Neural progenitor cell (in vitro differentiated cells): ENCODE results near the gene SNAPC2. TPM values are rescaled to one million over a fixed set of nuclear protein-coding genes. Genes with fewer than 3 reads are reported as not detected.
A peak's percentile ranks its signal among the peaks of the same experiment; 100 is the strongest.

Experiments used
- DNase-seq: peaks from one replicate; pipeline ENCODE4 v3.0.0-alpha.2; 2016; ENCODE audit warnings: low spot score
- H2AFZ ChIP-seq: fragments of 200-600 bp; sonication (generic); replicated peaks from 2 replicates; pipeline ENCODE4 v1.6.1; 2016; ENCODE audit warnings: antibody characterized with exemption
- H3F3A ChIP-seq: fragments of 200-600 bp; sonication (generic); 2 replicates; pipeline ENCODE4 v1.6.1; 2016; ENCODE audit warnings: antibody characterized with exemption, low read depth
- H3K27ac ChIP-seq: fragments of 200-600 bp; sonication (generic); 2 replicates; pipeline ENCODE4 v1.5.1; 2016; ENCODE audit warnings: mild to moderate bottlenecking
- H3K27me3 ChIP-seq: fragments of 200-600 bp; sonication (generic); 2 replicates; pipeline ENCODE4 v1.6.1; 2016; ENCODE audit warnings: mild to moderate bottlenecking, moderate library complexity
- H3K36me3 ChIP-seq: fragments of 200-600 bp; sonication (generic); 2 replicates; pipeline ENCODE4 v1.5.1; 2016
- H3K4me1 ChIP-seq: fragments of 200-600 bp; sonication (generic); 2 replicates; pipeline ENCODE4 v1.6.1; 2016; ENCODE audit warnings: mixed run types
- H3K4me2 ChIP-seq: fragments of 200-600 bp; sonication (generic); 2 replicates; pipeline ENCODE4 v1.6.1; 2016
- H3K4me3 ChIP-seq: fragments of 200-600 bp; sonication (generic); 2 replicates; pipeline ENCODE4 v1.5.1; 2016
- H3K79me2 ChIP-seq: fragments of 200-600 bp; sonication (generic); 2 replicates; pipeline ENCODE4 v1.6.1; 2016; ENCODE audit warnings: low read depth
- H3K9ac ChIP-seq: fragments of 200-600 bp; sonication (generic); 2 replicates; pipeline ENCODE4 v1.6.1; 2016
- H3K9me3 ChIP-seq: fragments of 200-600 bp; sonication (generic); 2 replicates; pipeline ENCODE4 v1.5.1; 2016; ENCODE audit warnings: low read depth
- H4K20me1 ChIP-seq: fragments of 200-600 bp; sonication (generic); 2 replicates; pipeline ENCODE4 v1.6.1; 2016; ENCODE audit warnings: low read depth
- H3K27ac Mint-ChIP-seq: 3 replicates; pipeline ENCODE4 v1.8.0; 2021; ENCODE audit warnings: mixed read lengths
- H3K27me3 Mint-ChIP-seq: 2 replicates; pipeline ENCODE4 v1.8.0; 2022; ENCODE audit warnings: low read depth, mild to moderate bottlenecking, inconsistent platforms, moderate library complexity, mixed read lengths; ENCODE audit not compliant: insufficient read depth
- H3K36me3 Mint-ChIP-seq: 3 replicates; pipeline ENCODE4 v1.8.0; 2021; ENCODE audit warnings: mixed read lengths
- H3K4me1 Mint-ChIP-seq: 3 replicates; pipeline ENCODE4 v1.8.0; 2021; ENCODE audit warnings: mixed read lengths
- H3K4me3 Mint-ChIP-seq: 3 replicates; pipeline ENCODE4 v1.8.0; 2021; ENCODE audit warnings: mild to moderate bottlenecking, moderate library complexity, mixed read lengths
- H3K9me3 Mint-ChIP-seq: 3 replicates; pipeline ENCODE4 v1.8.0; 2020; ENCODE audit warnings: mixed read lengths
- EZH2 ChIP-seq: fragments of 200-600 bp; sonication (generic); IDR thresholded peaks from 2 replicates; pipeline ENCODE4 v1.6.1; 2017; ENCODE audit warnings: antibody characterized with exemption, mild to moderate bottlenecking, moderate library complexity
- EZH2phosphoT487 ChIP-seq: fragments of 200-600 bp; sonication (generic); IDR thresholded peaks from 2 replicates; pipeline ENCODE4 v1.6.1; 2017; ENCODE audit warnings: antibody characterized with exemption
- total RNA-seq: library from RNA; depleted of rRNA; stranded (reverse); fragments of >200 nt; gene quantifications from 2 replicates; pipeline ENCODE4 v1.2.3, GENCODE V29; 2015; ENCODE audit warnings: low replicate concordance
- TF ChIP-seq, protein P1 (sequence below): fragments of 200-600 bp; sonication (generic); IDR thresholded peaks from 2 replicates; pipeline ENCODE4 v1.5.1; 2017; ENCODE audit warnings: antibody characterized with exemption, mild to moderate bottlenecking

SNAPC2 gene
- total RNA-seq, 1 donor from 2014 or later: 5.7 TPM

DNA sequence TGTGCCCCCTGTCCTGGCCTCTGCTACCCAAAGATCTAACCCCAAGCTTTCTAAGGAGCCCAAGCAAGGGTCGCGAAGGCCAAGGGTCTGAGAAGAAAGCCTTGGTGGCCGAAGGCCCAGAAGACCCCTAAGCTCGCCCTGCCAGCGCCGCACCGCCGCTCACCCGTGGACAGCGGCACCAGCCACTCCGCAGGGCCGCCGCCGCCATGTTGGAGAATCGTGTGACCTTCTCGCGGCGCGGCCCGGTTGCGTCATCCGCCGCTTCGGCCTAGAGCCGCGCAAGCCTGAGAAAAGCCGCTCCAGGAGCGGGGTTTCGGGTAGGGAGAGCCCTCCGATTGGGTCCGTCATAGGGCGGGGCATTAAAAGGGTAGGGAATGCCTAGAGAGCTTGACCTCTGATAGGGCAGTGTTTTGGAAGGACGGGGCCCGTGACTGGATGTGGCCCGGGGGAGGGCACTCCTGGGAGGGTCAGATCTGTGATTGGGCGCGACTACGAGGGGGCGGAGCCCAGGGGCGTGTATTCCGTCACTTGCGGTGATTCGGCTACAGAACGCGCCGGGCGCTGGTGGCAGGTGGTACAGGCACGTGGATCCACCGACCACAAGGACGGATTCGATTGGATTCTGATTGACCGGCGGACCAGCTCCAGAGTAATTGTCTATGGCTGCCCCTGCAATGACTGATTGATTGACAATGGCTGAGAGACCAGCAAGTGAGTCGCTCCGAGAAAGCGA lies 23.5 kb downstream of the SNAPC2 start, which contains the start of gene TIMM44:
TIMM44 (minus strand) TSS at position 223 of the 733 bp plus-strand sequence; CDS start at position 208, 15 bp downstream.
- TF ChIP-seq EZH2phosphoT487 (no peak), EZH2 (no peak)
- TF ChIP-seq, protein P1, sequence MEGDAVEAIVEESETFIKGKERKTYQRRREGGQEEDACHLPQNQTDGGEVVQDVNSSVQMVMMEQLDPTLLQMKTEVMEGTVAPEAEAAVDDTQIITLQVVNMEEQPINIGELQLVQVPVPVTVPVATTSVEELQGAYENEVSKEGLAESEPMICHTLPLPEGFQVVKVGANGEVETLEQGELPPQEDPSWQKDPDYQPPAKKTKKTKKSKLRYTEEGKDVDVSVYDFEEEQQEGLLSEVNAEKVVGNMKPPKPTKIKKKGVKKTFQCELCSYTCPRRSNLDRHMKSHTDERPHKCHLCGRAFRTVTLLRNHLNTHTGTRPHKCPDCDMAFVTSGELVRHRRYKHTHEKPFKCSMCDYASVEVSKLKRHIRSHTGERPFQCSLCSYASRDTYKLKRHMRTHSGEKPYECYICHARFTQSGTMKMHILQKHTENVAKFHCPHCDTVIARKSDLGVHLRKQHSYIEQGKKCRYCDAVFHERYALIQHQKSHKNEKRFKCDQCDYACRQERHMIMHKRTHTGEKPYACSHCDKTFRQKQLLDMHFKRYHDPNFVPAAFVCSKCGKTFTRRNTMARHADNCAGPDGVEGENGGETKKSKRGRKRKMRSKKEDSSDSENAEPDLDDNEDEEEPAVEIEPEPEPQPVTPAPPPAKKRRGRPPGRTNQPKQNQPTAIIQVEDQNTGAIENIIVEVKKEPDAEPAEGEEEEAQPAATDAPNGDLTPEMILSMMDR: no peak
- peaks cover 4% of the 10 kb centered on the region for H3K27me3 Mint-ChIP-seq
- peaks cover 11% of the 10 kb centered on the region for H3K36me3 Mint-ChIP-seq
- Histone ChIP-seq H3K27ac (peak within 1 kb of the TSS; percentile 91), H3F3A (peaks cover 4% of the 10 kb centered on the region), H3K4me2 (peak within 1 kb of the TSS; percentile 97), H3K79me2 (peaks cover 29% of the 10 kb centered on the region), H4K20me1 (no peaks in the 10 kb centered on the region), H3K4me3 (peak within 1 kb of the TSS; percentile 92), H3K27me3 (no peaks in the 10 kb centered on the region), H3K9me3 (no peaks in the 10 kb centered on the region), H3K36me3 (no peaks in the 10 kb centered on the region), H3K9ac (peak within 1 kb of the TSS; percentile 97), H2AFZ (peak within 1 kb of the TSS; percentile 78), H3K4me1 (peaks cover 5% of the 10 kb centered on the region)
- peaks cover 16% of the 10 kb centered on the region for H3K4me1 Mint-ChIP-seq
- DNase-seq: peak; percentile 100
- H3K4me3 Mint-ChIP-seq: peak within 1 kb of the TSS; percentile 95
- no peaks in the 10 kb centered on the region for H3K9me3 Mint-ChIP-seq
- peak within 1 kb of the TSS; percentile 95 for H3K27ac Mint-ChIP-seq

DNA sequence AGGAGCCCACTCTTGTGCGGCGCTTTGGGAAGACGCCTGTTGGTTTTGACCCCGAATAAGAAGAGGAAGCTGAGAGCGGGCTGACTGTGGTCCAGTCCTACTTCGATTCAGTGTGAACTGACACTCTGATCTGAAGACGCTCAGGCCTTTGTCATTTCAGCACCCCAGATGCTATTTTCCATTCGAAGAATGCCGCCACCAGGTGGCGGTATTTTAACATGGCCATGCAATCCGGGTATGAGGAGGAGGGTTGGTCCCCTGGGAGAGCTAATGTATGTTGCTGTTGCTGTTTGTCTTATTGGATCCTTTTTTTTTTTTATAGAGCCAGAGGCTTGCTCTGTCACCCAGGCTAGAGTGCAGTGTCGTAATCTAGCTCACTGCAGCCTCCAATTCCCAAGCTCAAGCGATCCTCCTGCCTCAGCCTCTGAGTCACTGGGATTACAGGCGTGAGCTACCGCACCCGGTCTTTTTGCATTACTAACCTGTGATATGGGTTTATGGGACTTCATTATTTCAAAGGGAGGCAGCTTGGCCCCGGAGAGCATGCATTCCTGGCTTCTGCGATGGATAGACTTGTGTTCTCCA lies 24.1 kb downstream of the SNAPC2 start:
- Histone ChIP-seq H4K20me1 (no peaks in the 10 kb centered on the region), H2AFZ (peak overlapping the region; percentile 78), H3K4me2 (peak overlapping the region; percentile 87), H3K79me2 (peaks cover 29% of the 10 kb centered on the region), H3K9me3 (no peaks in the 10 kb centered on the region), H3K27me3 (no peaks in the 10 kb centered on the region), H3K4me1 (peaks cover 5% of the 10 kb centered on the region), H3F3A (peaks cover 4% of the 10 kb centered on the region), H3K9ac (no peak overlapping the region), H3K36me3 (no peaks in the 10 kb centered on the region), H3K4me3 (peak overlapping the region; percentile 92), H3K27ac (peak overlapping the region; percentile 81)
- H3K27ac Mint-ChIP-seq: peak overlapping the region; percentile 95
- DNase-seq: peak; percentile 94
- no peaks in the 10 kb centered on the region for H3K9me3 Mint-ChIP-seq
- peaks cover 16% of the 10 kb centered on the region for H3K4me1 Mint-ChIP-seq
- TF ChIP-seq, protein P1: peak; percentile 89
- TF ChIP-seq EZH2 (no peak), EZH2phosphoT487 (no peak)
- H3K27me3 Mint-ChIP-seq: peaks cover 4% of the 10 kb centered on the region
- H3K36me3 Mint-ChIP-seq: peaks cover 11% of the 10 kb centered on the region
- H3K4me3 Mint-ChIP-seq: peak overlapping the region; percentile 95

DNA sequence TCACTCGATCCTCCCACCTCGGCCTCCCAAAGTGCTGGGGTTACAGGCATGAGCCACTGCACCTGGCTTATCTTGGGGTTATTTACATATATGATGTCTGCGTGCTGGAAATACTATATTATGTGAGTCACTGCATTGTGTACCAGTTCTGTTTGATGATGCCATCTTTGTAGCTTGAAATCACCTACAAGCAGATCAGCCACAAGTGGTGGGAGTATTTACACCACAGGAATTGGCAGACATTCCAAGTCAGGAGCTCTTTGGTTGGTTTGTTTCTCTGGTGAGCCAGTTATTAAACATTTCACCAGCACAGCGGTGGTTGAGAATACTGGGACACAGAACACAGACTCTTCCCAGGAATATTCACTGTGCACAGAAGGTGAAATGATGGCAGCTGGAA lies 27.8 kb downstream of the SNAPC2 start:
- TF ChIP-seq EZH2 (no peak), EZH2phosphoT487 (no peak)
- TF ChIP-seq, protein P1: no peak
- no peak overlapping the region for H2AFZ ChIP-seq
- no peak overlapping the region for H3K9ac ChIP-seq
- H3K27me3 Mint-ChIP-seq: peaks cover 4% of the 10 kb centered on the region
- DNase-seq: no peak
- no peaks in the 10 kb centered on the region for H3K9me3 ChIP-seq
- no peaks in the 10 kb centered on the region for H3K4me1 ChIP-seq
- H3K4me3 Mint-ChIP-seq: no peak overlapping the region
- no peak overlapping the region for H3K27ac Mint-ChIP-seq
- no peaks in the 10 kb centered on the region for H4K20me1 ChIP-seq
- H3K79me2 ChIP-seq: peaks cover 11% of the 10 kb centered on the region
- no peak overlapping the region for H3K4me3 ChIP-seq
- no peak overlapping the region for H3K4me2 ChIP-seq
- H3K36me3 Mint-ChIP-seq: peaks cover 4% of the 10 kb centered on the region
- H3K4me1 Mint-ChIP-seq: peaks cover 8% of the 10 kb centered on the region
- H3K27ac ChIP-seq: no peak overlapping the region
- H3K36me3 ChIP-seq: no peaks in the 10 kb centered on the region
- H3F3A ChIP-seq: peaks cover 4% of the 10 kb centered on the region
- no peaks in the 10 kb centered on the region for H3K27me3 ChIP-seq
- H3K9me3 Mint-ChIP-seq: no peaks in the 10 kb centered on the region
